K562 (cell line): ENCODE measurements around the gene NFRKB. TPM values are rescaled to one million over a fixed set of nuclear protein-coding genes. Genes with fewer than 3 reads are reported as not detected.
A peak's percentile ranks its signal among the peaks of the same experiment; 100 is the strongest.

Source experiments
- ATAC-seq: fragments of 200-7000 bp; cut with Tn5 transposase; 3 replicates; pipeline ENCODE4 v1.9.1; 2020; ENCODE audit warnings: moderate library complexity
- BruUV-seq: library from RNA; stranded (reverse); fragments of 400-500 nt; replicated peaks from 2 replicates; lab custom pipeline; 2021; lab: Mats Ljungman, UMichigan
- CTCF ChIA-PET: fragments of 300-600 bp; formaldehyde crosslinking; extraction: SDS; loops from one replicate; lab custom pipeline; 2021; ENCODE audit warnings: low intra/inter-chr PET ratio; lab: Yijun Ruan, JAX
- POLR2A ChIA-PET: fragments of 300-600, 350-650 bp; sonication (Branson Sonifier 250); formaldehyde crosslinking; extraction: SDS; loops from one replicate; lab custom pipeline; 2021; ENCODE audit warnings: antibody characterized with exemption, inconsistent platforms; lab: Yijun Ruan, JAX
- DNase-seq, 4 experiments: peaks; one replicate each; pipeline versions ENCODE4 v3.0.0 to v3.0.0-alpha.2; 2011 to 2018; ENCODE audit warnings: low spot score in 3 of 4, mixed read lengths in 3 of 4; ENCODE audit errors: extremely low read depth in 1 of 4
- FAIRE-seq: peaks from 2 replicates; lab custom pipeline; 2011; peaks lifted over from hg19 to GRCh38; lab: Jason Lieb, UNC
- H2AFZ ChIP-seq: 2 replicates; pipeline ENCODE4 v1.6.0; 2011; ENCODE audit warnings: low read depth, low read length, control low read depth, inconsistent platforms
- H3K27ac ChIP-seq: fragments of 200-600 bp; 3 replicates; pipeline ENCODE4 v1.8.0; 2011; ENCODE audit warnings: low read depth, mild to moderate bottlenecking, control low read depth, inconsistent platforms, low read length, moderate library complexity, mixed read lengths; ENCODE audit errors: extremely low read depth
- H3K27me3 ChIP-seq, 2 experiments: fragments of 300-600 bp in 1 of 2; 2 replicates in 1 of 2; 3 replicates in 1 of 2; pipeline versions ENCODE4 v1.6.0 to v1.8.0; 2011; ENCODE audit warnings: inconsistent platforms in 2 of 2, low read length in 2 of 2, mild to moderate bottlenecking in 1 of 2, mixed read lengths in 1 of 2, moderate library complexity in 1 of 2; ENCODE audit not compliant: control insufficient read depth in 2 of 2, insufficient read depth in 2 of 2
- H3K36me3 ChIP-seq: fragments of 300-600 bp; 3 replicates; pipeline ENCODE4 v1.8.0; 2011; ENCODE audit warnings: mild to moderate bottlenecking, low read length, inconsistent platforms; ENCODE audit not compliant: control insufficient read depth, insufficient read depth
- H3K4me1 ChIP-seq, 2 experiments: fragments of 200-600 bp in 1 of 2; replicated peaks in 1 of 2; 2 replicates in 1 of 2; 3 replicates in 1 of 2; pipeline versions ENCODE4 v1.5.1 to v1.8.0; 2011; ENCODE audit warnings: inconsistent platforms in 2 of 2, low read length in 2 of 2, mild to moderate bottlenecking in 1 of 2, mixed read lengths in 1 of 2, moderate library complexity in 1 of 2; ENCODE audit not compliant: control insufficient read depth in 2 of 2, insufficient read depth in 2 of 2
- H3K4me2 ChIP-seq: 2 replicates; pipeline ENCODE4 v1.6.1; 2011; ENCODE audit warnings: low read length, control low read depth, inconsistent platforms, mixed read lengths; ENCODE audit not compliant: insufficient read depth
- H3K4me3 ChIP-seq: fragments of 200-600 bp; sonication (generic), shearing (Covaris generic); 2 replicates; pipeline ENCODE4 v1.5.1; 2016; ENCODE audit warnings: control low read depth, inconsistent platforms
- H3K79me2 ChIP-seq: fragments of 200-600 bp; 3 replicates; pipeline ENCODE4 v1.8.0; 2011; ENCODE audit warnings: low read length, inconsistent platforms; ENCODE audit not compliant: control insufficient read depth, insufficient read depth
- H3K9ac ChIP-seq, 2 experiments: 2 replicates each; pipeline versions ENCODE4 v1.6.0 to v1.6.1; 2011; ENCODE audit warnings: low read depth in 2 of 2, low read length in 2 of 2, control low read depth in 1 of 2, inconsistent platforms in 1 of 2, mild to moderate bottlenecking in 1 of 2, mixed read lengths in 1 of 2; ENCODE audit not compliant: insufficient read depth in 1 of 2
- H3K9me1 ChIP-seq: one replicate; pipeline ENCODE4 v1.6.0; 2011; ENCODE audit warnings: inconsistent platforms, mild to moderate bottlenecking, low read length, moderate library complexity; ENCODE audit not compliant: control insufficient read depth, insufficient read depth
- H3K9me3 ChIP-seq: replicated peaks from 2 replicates; pipeline ENCODE4 v1.5.1; 2011; ENCODE audit warnings: low read depth, low read length, inconsistent platforms; ENCODE audit not compliant: control insufficient read depth, insufficient read depth
- H4K20me1 ChIP-seq: replicated peaks from 2 replicates; pipeline ENCODE4 v1.6.1; 2011; ENCODE audit warnings: low read length, inconsistent platforms, mixed read lengths; ENCODE audit not compliant: control insufficient read depth, insufficient read depth
- EP400 ChIP-seq: fragments of 450-650 bp; IDR thresholded peaks from 2 replicates; pipeline ENCODE4 v1.6.1; 2017; ENCODE audit warnings: antibody characterized with exemption, mild to moderate bottlenecking, moderate library complexity
- FOXK1 ChIP-seq: sonication (generic); formaldehyde crosslinking; IDR thresholded peaks from 2 replicates; pipeline ENCODE4 v1.8.0; 2022; ENCODE audit warnings: missing genetic modification reagents, mild to moderate bottlenecking, borderline replicate concordance
- FOXO4 ChIP-seq: fragments of 450-650 bp; formaldehyde crosslinking; IDR thresholded peaks from 2 replicates; pipeline ENCODE4 v1.4.0; 2020; ENCODE audit warnings: mild to moderate bottlenecking, moderate library complexity
- MCM5 ChIP-seq: fragments of 450-650 bp; IDR thresholded peaks from 2 replicates; pipeline ENCODE4 v1.6.1; 2016; ENCODE audit warnings: low read depth
- POLR2A ChIP-seq: fragments of 450-650 bp; conservative IDR thresholded peaks from 2 replicates; pipeline ENCODE4 v1.6.1; 2016
- SREBF2 ChIP-seq: sonication (generic); formaldehyde crosslinking; IDR thresholded peaks from 2 replicates; pipeline ENCODE4 v1.4.0; 2020; ENCODE audit warnings: mild to moderate bottlenecking, missing genetic modification reagents
- TFAP4 ChIP-seq: sonication (generic); formaldehyde crosslinking; IDR thresholded peaks from 2 replicates; pipeline ENCODE4 v1.8.0; 2022; ENCODE audit warnings: missing genetic modification reagents, mild to moderate bottlenecking, moderate library complexity, borderline replicate concordance
- ZBTB33 ChIP-seq: sonication (generic); formaldehyde crosslinking; IDR thresholded peaks from 2 replicates; pipeline ENCODE4 v1.8.1; 2023; ENCODE audit warnings: mild to moderate bottlenecking, missing genetic modification reagents
- WGBS: fragments of 100-300 bp; shearing (Covaris generic); methylation state at CpG from one replicate; pipeline ENCODE4 v1.1.6; 2016; ENCODE audit warnings: low coverage, mixed read lengths; ENCODE audit not compliant: insufficient coverage; ENCODE audit errors: missing lambda C conversion rate; 5-methylcytosine and 5-hydroxymethylcytosine counted together
- in situ Hi-C: fragments of 300-500 bp; cut with MboI; formaldehyde crosslinking; loops from 4 replicates; pipeline ENCODE4 v1.15.0; 2018; ENCODE audit warnings: inconsistent platforms, mixed read lengths
- intact Hi-C: fragments of 100-400 bp; cut with micrococcal nuclease; formaldehyde crosslinking; loops from 2 replicates; pipeline ENCODE4 v1.14.2; 2022
- polyA plus RNA-seq, 8 experiments: library from polyadenylated mRNA; depleted of rRNA in 4 of 8; stranded (reverse) in 5 of 8; unstranded in 3 of 8; fragments of >200 nt; fragmentation: Nextera tagmentation in 2 of 8; fragmentation: Illumina TruSeq in 1 of 8; extraction: Ambion mirVana in 2 of 8; extraction: Trizol in 1 of 8; gene quantifications; 2 replicates each; pipeline versions ENCODE4 v1.2.1 to v1.2.3, GENCODE V29; 2011 to 2014; ENCODE audit warnings: inconsistent platforms in 1 of 8, missing spikeins in 1 of 8
- total RNA-seq, 7 experiments: library from RNA; depleted of rRNA in 6 of 7; stranded (reverse); fragments of >200 nt in 6 of 7; fragmentation: Illumina TruSeq in 2 of 7; extraction: Trizol in 2 of 7; gene quantifications; 2 replicates each; pipeline versions ENCODE4 v1.2.1 to v1.2.3, GENCODE V29; 2011 to 2021; ENCODE audit warnings: low replicate concordance in 1 of 7

NFRKB gene
- total and polyA plus RNA-seq, 9 of the 15 experiments (the other 6 are each of a cell fraction or from before 2014, with no cell fraction given) = 7.1 to 42.6 (median 23.9) TPM

GRCh38 chr11:129935723-129936122, 40.3 kb upstream of the NFRKB start:
- no peak for ATAC-seq
- H3K36me3 ChIP-seq = peaks cover 4% of the 10 kb centered on the region; the same call in 2 of the 3 replicates
- no peaks in the 10 kb centered on the region for H3K9me1 ChIP-seq
- H3K27ac ChIP-seq = no peak overlapping the region
- FAIRE-seq = no peak
- no TSS peak for BruUV-seq
- H3K79me2 ChIP-seq = no peaks in the 10 kb centered on the region
- in situ Hi-C loops (no loop called here), intact Hi-C loops (no loop called here)
- no peaks in the 10 kb centered on the region for H3K9me3 ChIP-seq
- H3K4me3 ChIP-seq = no peak overlapping the region
- 54% methylated on average over 3 of the region's 3 CpGs for WGBS
- no peak overlapping the region for H2AFZ ChIP-seq
- CTCF ChIA-PET = no interaction called here
- no peak overlapping the region for H3K4me2 ChIP-seq
- no peaks in the 10 kb centered on the region for H3K27me3 ChIP-seq
- no peak for TF ChIP-seq FOXO4 (CRISPR knock-in tag)
- POLR2A ChIA-PET = interaction anchor here (1.1 kb wide), 1 partner anchor 191 kb away, joined by 3 read pairs; no protein-coding TSS in a partner anchor
- H3K9ac ChIP-seq = no peak overlapping the region
- no peak for DNase-seq
- peaks cover 0 to 4% of the 10 kb centered on the region in 2 experiments; a peak in 3 of 5 replicates for H3K4me1 ChIP-seq
- no peaks in the 10 kb centered on the region for H4K20me1 ChIP-seq

DNA sequence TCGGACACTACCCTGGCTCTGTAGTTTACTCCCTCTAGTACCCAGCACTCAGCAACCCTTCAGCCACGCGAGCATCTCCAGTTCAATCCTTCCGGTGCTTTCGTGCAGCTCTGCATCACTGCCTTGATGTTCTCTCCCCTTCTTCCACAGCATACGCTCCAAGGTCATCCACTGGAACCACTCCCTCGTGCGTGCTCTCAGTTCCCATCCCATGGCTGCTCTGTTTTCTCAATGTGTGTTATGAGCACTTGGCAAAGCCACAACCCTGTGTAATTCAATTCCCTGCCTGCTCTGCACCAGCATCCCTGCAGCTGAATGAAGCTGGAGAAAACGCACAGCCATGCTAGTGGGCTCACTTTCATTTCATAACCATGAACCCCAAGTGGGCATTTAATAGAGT, 38.5 kb upstream of the NFRKB start:
- 75% methylated on average over 9 of the region's 9 CpGs for WGBS
- no peak for ATAC-seq
- in situ Hi-C loops = no loop called here
- H4K20me1 ChIP-seq = no peaks in the 10 kb centered on the region
- intact Hi-C loops = no loop called here
- peak overlapping the region in 1 of 2 experiments; percentile 14; a peak in 1 of 4 replicates for H3K9ac ChIP-seq
- no TSS peak for BruUV-seq
- no peak overlapping the region for H3K4me3 ChIP-seq
- no peaks in the 10 kb centered on the region for H3K79me2 ChIP-seq
- CTCF ChIA-PET = no interaction called here
- H3K9me1 ChIP-seq = no peaks in the 10 kb centered on the region
- DNase-seq = no peak
- H3K27me3 ChIP-seq = no peaks in the 10 kb centered on the region
- H3K4me2 ChIP-seq = no peak overlapping the region
- H3K4me1 ChIP-seq = peaks cover 6 to 9% of the 10 kb centered on the region in 2 experiments; a peak in 4 of 5 replicates
- POLR2A ChIA-PET = interaction anchor here (1.0 kb wide), 1 partner anchor 8 kb away, joined by 3 read pairs; no protein-coding TSS in a partner anchor
- H3K27ac ChIP-seq = no peak overlapping the region
- H3K36me3 ChIP-seq = peaks cover 8% of the 10 kb centered on the region; the same call in 2 of the 3 replicates
- no peak overlapping the region for H2AFZ ChIP-seq
- FAIRE-seq = no peak
- H3K9me3 ChIP-seq = no peaks in the 10 kb centered on the region
- TF ChIP-seq EP400 (no peak), TFAP4 (CRISPR knock-in tag) (no peak), FOXK1 (CRISPR knock-in tag) (no peak), POLR2A (no peak), MCM5 (no peak), SREBF2 (CRISPR knock-in tag) (no peak), ZBTB33 (no peak)
